ENCODE measurements around the gene AIRE.

GRCh38 chr21:44315691-44316203, 30.1 kb downstream of the AIRE start:
- TF ChIP-seq CTCF (IDR thresholded peaks at IDR 0.05 in 4 of 5, conservative IDR thresholded peaks at IDR 0.05 in 1 of 5) (no peak), POLR2A (IDR thresholded peaks at IDR 0.05) (no peak)

All from gastrocnemius medialis (tissue), 4 donors.